Measurements from ENCODE around the gene CLDND2.

- TF ChIP-seq YY1 (tag by site-specific recombination; IDR thresholded peaks at IDR 0.05) (no peak), ELK4 (IDR thresholded peaks at IDR 0.05; ENCODE audit: borderline replicate concordance, low read depth, low read length) (no peak), ZNF776 (tag by site-specific recombination; IDR thresholded peaks at IDR 0.05; ENCODE audit: borderline replicate concordance) (no peak)
These were observed 14.1 kb downstream of the CLDND2 start for GRCh38 chr19:51354742-51355148.
